ENCODE results near the gene ADAMTSL3. TPM values are rescaled to one million over a fixed set of nuclear protein-coding genes. Genes with fewer than 3 reads are reported as not detected.

Gene ADAMTSL3
- total and polyA plus RNA-seq, 2 donors (not counting 1 experiment from before 2014, with no cell fraction given): 0.14 to 0.17 TPM

DNA sequence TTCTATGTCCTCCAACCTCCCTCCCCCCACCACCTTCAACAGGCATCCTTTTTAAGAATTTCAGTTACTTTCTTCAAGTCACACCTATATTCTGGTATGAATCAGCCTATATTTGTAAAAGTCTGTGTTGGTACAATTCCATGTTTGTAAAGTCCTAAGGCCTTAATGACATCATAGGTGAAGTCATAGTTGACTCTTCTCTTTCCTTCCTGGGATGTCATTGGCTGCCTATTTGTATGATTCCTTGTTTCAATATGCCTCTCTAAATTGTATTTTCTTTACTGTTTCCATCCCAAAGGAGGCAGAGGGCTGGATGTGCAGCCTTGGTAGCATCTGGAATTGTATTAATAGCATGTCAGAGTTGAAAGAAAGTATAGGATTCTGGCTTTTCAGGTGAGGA lies 56.5 kb downstream of the ADAMTSL3 start:
- Histone ChIP-seq H3K4me2 (ENCODE audit: extremely low read depth, insufficient read depth, low read length) (no peak overlapping the region), H3K9ac (ENCODE audit: insufficient read depth, low read length) (no peak overlapping the region), H3K4me3 (replicated peaks in 1 of 4; ENCODE audit: control extremely low read depth in 1 of 4, insufficient read depth in 1 of 4, low read depth in 3 of 4, low read length in 4 of 4) (no peak overlapping the region), H4K20me1 (ENCODE audit: control insufficient read depth, extremely low read depth, insufficient read depth, low read length) (no peaks in the 10 kb centered on the region), H3K9me3 (ENCODE audit: control insufficient read depth, insufficient read depth, low read depth, low read length) (no peaks in the 10 kb centered on the region), H3K4me1 (ENCODE audit: control insufficient read depth, extremely low read depth, insufficient read depth, low read length) (no peaks in the 10 kb centered on the region), H3K79me2 (ENCODE audit: control insufficient read depth, insufficient read depth, low read length) (no peaks in the 10 kb centered on the region), H3K36me3 (ENCODE audit: control insufficient read depth, insufficient read depth, low read length) (no peaks in the 10 kb centered on the region), H3K27ac (ENCODE audit: insufficient read depth, low read length) (no peak overlapping the region), H3K27me3 (ENCODE audit: control insufficient read depth, insufficient read depth, low read length) (no peaks in the 10 kb centered on the region), H2AFZ (ENCODE audit: low read length) (no peak overlapping the region)
- no peak for DNase-seq (ENCODE audit: low read depth in 2 of 2)
- TF ChIP-seq, protein P1, sequence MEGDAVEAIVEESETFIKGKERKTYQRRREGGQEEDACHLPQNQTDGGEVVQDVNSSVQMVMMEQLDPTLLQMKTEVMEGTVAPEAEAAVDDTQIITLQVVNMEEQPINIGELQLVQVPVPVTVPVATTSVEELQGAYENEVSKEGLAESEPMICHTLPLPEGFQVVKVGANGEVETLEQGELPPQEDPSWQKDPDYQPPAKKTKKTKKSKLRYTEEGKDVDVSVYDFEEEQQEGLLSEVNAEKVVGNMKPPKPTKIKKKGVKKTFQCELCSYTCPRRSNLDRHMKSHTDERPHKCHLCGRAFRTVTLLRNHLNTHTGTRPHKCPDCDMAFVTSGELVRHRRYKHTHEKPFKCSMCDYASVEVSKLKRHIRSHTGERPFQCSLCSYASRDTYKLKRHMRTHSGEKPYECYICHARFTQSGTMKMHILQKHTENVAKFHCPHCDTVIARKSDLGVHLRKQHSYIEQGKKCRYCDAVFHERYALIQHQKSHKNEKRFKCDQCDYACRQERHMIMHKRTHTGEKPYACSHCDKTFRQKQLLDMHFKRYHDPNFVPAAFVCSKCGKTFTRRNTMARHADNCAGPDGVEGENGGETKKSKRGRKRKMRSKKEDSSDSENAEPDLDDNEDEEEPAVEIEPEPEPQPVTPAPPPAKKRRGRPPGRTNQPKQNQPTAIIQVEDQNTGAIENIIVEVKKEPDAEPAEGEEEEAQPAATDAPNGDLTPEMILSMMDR (conservative IDR thresholded peaks at IDR 0.05 in 1 of 2, IDR thresholded peaks at IDR 0.05 in 1 of 2; ENCODE audit: low read depth in 1 of 2, low read length in 2 of 2): no peak
- no peak for TF ChIP-seq EZH2 (IDR thresholded peaks at IDR 0.05; ENCODE audit: low read length, missing control alignments)

DNA sequence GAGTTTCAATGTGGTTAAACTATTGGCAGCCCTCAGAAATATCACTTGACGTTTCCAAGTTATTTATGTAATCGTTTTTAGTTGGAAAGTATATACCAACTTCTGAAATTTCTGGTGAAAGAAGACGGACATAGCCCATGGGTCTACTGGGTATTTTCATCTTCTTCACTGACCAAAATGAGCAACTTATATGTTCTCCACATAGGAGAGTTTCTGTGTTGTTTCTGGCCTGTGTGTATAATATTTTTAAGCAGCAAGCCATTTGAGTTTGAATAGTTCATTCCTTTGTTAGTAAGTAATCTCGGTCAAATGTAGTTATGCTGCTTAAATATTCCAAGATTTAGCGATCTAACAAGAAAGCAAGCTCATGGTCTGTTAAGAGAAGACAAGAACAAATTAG lies 57.3 kb downstream of the ADAMTSL3 start:
- Histone ChIP-seq H3K4me3 (replicated peaks in 1 of 4; ENCODE audit: control extremely low read depth in 1 of 4, insufficient read depth in 1 of 4, low read depth in 3 of 4, low read length in 4 of 4) (no peak overlapping the region), H3K36me3 (ENCODE audit: control insufficient read depth, insufficient read depth, low read length) (no peaks in the 10 kb centered on the region), H4K20me1 (ENCODE audit: control insufficient read depth, extremely low read depth, insufficient read depth, low read length) (no peaks in the 10 kb centered on the region), H3K9ac (ENCODE audit: insufficient read depth, low read length) (no peak overlapping the region), H3K27ac (ENCODE audit: insufficient read depth, low read length) (no peak overlapping the region), H3K27me3 (ENCODE audit: control insufficient read depth, insufficient read depth, low read length) (no peaks in the 10 kb centered on the region), H3K79me2 (ENCODE audit: control insufficient read depth, insufficient read depth, low read length) (no peaks in the 10 kb centered on the region), H2AFZ (ENCODE audit: low read length) (no peak overlapping the region), H3K9me3 (ENCODE audit: control insufficient read depth, insufficient read depth, low read depth, low read length) (no peaks in the 10 kb centered on the region), H3K4me2 (ENCODE audit: extremely low read depth, insufficient read depth, low read length) (no peak overlapping the region), H3K4me1 (ENCODE audit: control insufficient read depth, extremely low read depth, insufficient read depth, low read length) (no peaks in the 10 kb centered on the region)
- DNase-seq (ENCODE audit: low read depth in 2 of 2): no peak
- no peak for TF ChIP-seq EZH2 (IDR thresholded peaks at IDR 0.05; ENCODE audit: low read length, missing control alignments)
- TF ChIP-seq, protein P1 (conservative IDR thresholded peaks at IDR 0.05 in 1 of 2, IDR thresholded peaks at IDR 0.05 in 1 of 2; ENCODE audit: low read depth in 1 of 2, low read length in 2 of 2): no peak

GRCh38 chr15:83713242-83713641 lies 59.3 kb downstream of the ADAMTSL3 start:
- H3K27ac ChIP-seq (ENCODE audit: insufficient read depth, low read length): no peak overlapping the region
- no peaks in the 10 kb centered on the region for H3K4me1 ChIP-seq (ENCODE audit: control insufficient read depth, extremely low read depth, insufficient read depth, low read length)
- no peaks in the 10 kb centered on the region for H3K79me2 ChIP-seq (ENCODE audit: control insufficient read depth, insufficient read depth, low read length)
- H3K27me3 ChIP-seq (ENCODE audit: control insufficient read depth, insufficient read depth, low read length): no peaks in the 10 kb centered on the region
- no peak overlapping the region for H2AFZ ChIP-seq (ENCODE audit: low read length)
- no peak overlapping the region for H3K4me3 ChIP-seq (replicated peaks in 1 of 4; ENCODE audit: control extremely low read depth in 1 of 4, insufficient read depth in 1 of 4, low read depth in 3 of 4, low read length in 4 of 4)
- no peaks in the 10 kb centered on the region for H3K9me3 ChIP-seq (ENCODE audit: control insufficient read depth, insufficient read depth, low read depth, low read length)
- no peak for TF ChIP-seq EZH2 (IDR thresholded peaks at IDR 0.05; ENCODE audit: low read length, missing control alignments)
- TF ChIP-seq, protein P1 (conservative IDR thresholded peaks at IDR 0.05 in 1 of 2, IDR thresholded peaks at IDR 0.05 in 1 of 2; ENCODE audit: low read depth in 1 of 2, low read length in 2 of 2): no peak
- no peak for DNase-seq (ENCODE audit: low read depth in 2 of 2)
- no peaks in the 10 kb centered on the region for H4K20me1 ChIP-seq (ENCODE audit: control insufficient read depth, extremely low read depth, insufficient read depth, low read length)
- no peaks in the 10 kb centered on the region for H3K36me3 ChIP-seq (ENCODE audit: control insufficient read depth, insufficient read depth, low read length)
- H3K9ac ChIP-seq (ENCODE audit: insufficient read depth, low read length): no peak overlapping the region
- no peak overlapping the region for H3K4me2 ChIP-seq (ENCODE audit: extremely low read depth, insufficient read depth, low read length)
